ENCODE results near the gene ZNF579. TPM values are rescaled to one million over a fixed set of nuclear protein-coding genes. Genes with fewer than 3 reads are reported as not detected.

Gene ZNF579
- total RNA-seq, 1 donor from 2014 or later: 58.0 TPM

DNA sequence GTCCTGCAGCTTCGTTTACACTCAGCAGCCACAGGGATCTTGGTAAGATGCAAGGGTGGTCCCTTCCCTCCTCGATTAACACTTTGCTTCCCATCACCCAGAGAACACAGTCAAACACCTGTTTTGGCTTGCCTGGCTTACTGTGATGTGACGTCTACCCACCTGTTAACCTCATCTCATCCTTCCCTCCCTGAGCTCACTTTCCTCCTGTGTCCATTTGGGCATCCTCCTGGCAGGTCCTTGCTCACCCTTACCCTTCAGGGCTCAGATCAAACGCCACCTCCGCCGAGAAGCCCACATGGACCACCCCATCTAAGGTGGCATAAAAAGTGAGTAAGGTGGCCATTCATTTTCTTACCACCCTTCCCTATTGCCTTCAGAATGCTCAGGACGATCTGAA, 9.5 kb upstream of the ZNF579 start:
- no peaks in the 10 kb centered on the region for H3K79me2 ChIP-seq (ENCODE audit: insufficient read depth, low read length)
- peaks cover 17% of the 10 kb centered on the region for H3K4me1 ChIP-seq (ENCODE audit: insufficient read depth, low read length)
- peaks cover 6% of the 10 kb centered on the region for H3K36me3 Mint-ChIP-seq (ENCODE audit: low read depth, unreplicated experiment)
- no peak overlapping the region for H3K4me3 Mint-ChIP-seq (ENCODE audit: unreplicated experiment)
- no peak overlapping the region for H3K27ac Mint-ChIP-seq (ENCODE audit: unreplicated experiment)
- no peaks in the 10 kb centered on the region for H3K27me3 ChIP-seq (ENCODE audit: insufficient read depth, low read length)
- peaks cover 6% of the 10 kb centered on the region for H3K36me3 ChIP-seq (ENCODE audit: insufficient read depth, low read length)
- H3K9ac ChIP-seq (ENCODE audit: low read length): no peak overlapping the region
- H3K9me3 ChIP-seq (ENCODE audit: insufficient read depth, low read depth, low read length): no peaks in the 10 kb centered on the region
- H3K4me3 ChIP-seq (ENCODE audit: insufficient read depth, low read depth, low read length): no peak overlapping the region
- H3K9me3 Mint-ChIP-seq (ENCODE audit: unreplicated experiment): no peaks in the 10 kb centered on the region
- FAIRE-seq (no peak), DNase-seq (ENCODE audit: low read depth) (no peak)
- H2AFZ ChIP-seq (ENCODE audit: low read depth, low read length): no peak overlapping the region
- no peaks in the 10 kb centered on the region for H4K20me1 ChIP-seq (ENCODE audit: insufficient read depth, low read length)
- no peaks in the 10 kb centered on the region for H3K27me3 Mint-ChIP-seq (ENCODE audit: low read depth, unreplicated experiment)
- H3K27ac ChIP-seq (ENCODE audit: low read depth, low read length): no peak overlapping the region
- peaks cover 14% of the 10 kb centered on the region for H3K4me1 Mint-ChIP-seq (ENCODE audit: low read depth, unreplicated experiment)
- TF ChIP-seq CTCF (IDR thresholded peaks at IDR 0.05; ENCODE audit: insufficient read depth, low read depth, low read length) (no peak), EZH2 (IDR thresholded peaks at IDR 0.05; ENCODE audit: insufficient read depth, low read length) (no peak)
- H3K4me2 ChIP-seq (ENCODE audit: low read length): no peak overlapping the region

DNA sequence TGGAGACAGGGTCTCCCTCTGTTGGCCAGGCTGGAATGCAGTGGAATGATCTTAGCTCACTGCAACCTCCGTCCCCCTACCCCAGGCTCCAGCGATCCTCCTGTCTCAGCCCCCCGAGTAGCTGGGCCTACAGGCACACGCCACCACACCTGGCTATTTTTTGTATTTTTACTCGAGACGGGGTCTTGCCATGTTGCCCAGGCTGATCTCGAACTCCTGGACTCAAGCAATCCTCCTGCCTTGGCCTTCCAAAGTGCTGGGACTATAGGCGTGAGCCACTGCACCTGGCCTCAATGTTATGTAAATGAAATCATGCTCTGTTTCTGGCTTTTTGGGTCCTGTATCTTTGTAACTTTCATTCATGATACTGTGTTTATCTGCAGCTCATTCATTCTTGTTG, 8.1 kb upstream of the ZNF579 start:
- no peak overlapping the region for H3K9ac ChIP-seq (ENCODE audit: low read length)
- H3K27ac Mint-ChIP-seq (ENCODE audit: unreplicated experiment): no peak overlapping the region
- peaks cover 3% of the 10 kb centered on the region for H3K36me3 Mint-ChIP-seq (ENCODE audit: low read depth, unreplicated experiment)
- H3K4me3 Mint-ChIP-seq (ENCODE audit: unreplicated experiment): no peak overlapping the region
- H3K36me3 ChIP-seq (ENCODE audit: insufficient read depth, low read length): no peaks in the 10 kb centered on the region
- no peak overlapping the region for H3K4me2 ChIP-seq (ENCODE audit: low read length)
- H3K4me3 ChIP-seq (ENCODE audit: insufficient read depth, low read depth, low read length): no peak overlapping the region
- H3K9me3 ChIP-seq (ENCODE audit: insufficient read depth, low read depth, low read length): no peaks in the 10 kb centered on the region
- DNase-seq (ENCODE audit: low read depth) (no peak), FAIRE-seq (no peak)
- H3K27me3 ChIP-seq (ENCODE audit: insufficient read depth, low read length): no peaks in the 10 kb centered on the region
- no peaks in the 10 kb centered on the region for H4K20me1 ChIP-seq (ENCODE audit: insufficient read depth, low read length)
- no peak overlapping the region for H2AFZ ChIP-seq (ENCODE audit: low read depth, low read length)
- peaks cover 17% of the 10 kb centered on the region for H3K4me1 ChIP-seq (ENCODE audit: insufficient read depth, low read length)
- H3K27ac ChIP-seq (ENCODE audit: low read depth, low read length): no peak overlapping the region
- TF ChIP-seq EZH2 (IDR thresholded peaks at IDR 0.05; ENCODE audit: insufficient read depth, low read length) (no peak), CTCF (IDR thresholded peaks at IDR 0.05; ENCODE audit: insufficient read depth, low read depth, low read length) (no peak)
- H3K4me1 Mint-ChIP-seq (ENCODE audit: low read depth, unreplicated experiment): peaks cover 14% of the 10 kb centered on the region
- no peaks in the 10 kb centered on the region for H3K9me3 Mint-ChIP-seq (ENCODE audit: unreplicated experiment)
- H3K79me2 ChIP-seq (ENCODE audit: insufficient read depth, low read length): no peaks in the 10 kb centered on the region
- no peaks in the 10 kb centered on the region for H3K27me3 Mint-ChIP-seq (ENCODE audit: low read depth, unreplicated experiment)

DNA sequence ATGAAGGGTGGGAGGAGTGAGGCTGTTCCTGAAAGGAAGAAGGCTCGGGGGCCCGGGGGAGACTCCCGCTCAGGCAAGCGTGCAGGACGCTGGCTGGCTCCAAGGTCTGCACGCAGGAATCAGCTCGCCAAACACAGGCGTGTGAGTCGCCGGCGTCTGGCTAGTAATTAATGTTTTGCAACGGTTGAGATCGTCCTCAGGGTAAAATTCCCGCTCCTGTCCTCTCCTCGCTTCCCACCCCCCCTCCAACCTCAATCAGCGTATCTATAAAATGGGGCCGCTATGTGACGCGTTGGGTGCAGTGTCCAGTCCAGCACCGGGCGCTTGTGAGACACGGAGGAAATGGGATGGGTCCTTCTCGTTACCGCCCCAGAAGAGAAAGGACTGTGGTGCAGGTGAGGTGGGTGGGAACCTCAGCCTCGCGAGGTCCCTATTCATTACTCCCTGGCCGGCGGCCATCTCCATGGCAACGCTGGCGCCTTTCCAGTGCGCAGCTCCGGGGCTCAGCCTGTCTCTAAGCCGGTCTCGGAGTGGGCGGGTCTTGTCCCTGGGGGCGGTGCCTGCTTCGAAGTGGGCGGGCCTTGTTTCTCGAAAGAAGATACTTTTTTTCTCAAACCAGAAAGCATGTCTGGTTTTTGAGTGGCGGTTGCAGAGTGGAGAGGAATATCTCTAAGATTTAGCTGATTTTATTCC, 6.5 kb upstream of the ZNF579 start:
- peak; percentile 72 for DNase-seq (ENCODE audit: low read depth)
- H3K9me3 Mint-ChIP-seq (ENCODE audit: unreplicated experiment): no peaks in the 10 kb centered on the region

More for the DNA sequence above, 6.5 kb upstream of the ZNF579 start:
- no peak for FAIRE-seq
- no peaks in the 10 kb centered on the region for H4K20me1 ChIP-seq (ENCODE audit: insufficient read depth, low read length)
- no peaks in the 10 kb centered on the region for H3K36me3 Mint-ChIP-seq (ENCODE audit: low read depth, unreplicated experiment)
- H3K36me3 ChIP-seq (ENCODE audit: insufficient read depth, low read length): no peaks in the 10 kb centered on the region
- H3K4me2 ChIP-seq (ENCODE audit: low read length): peak overlapping the region; percentile 85
- H3K27ac Mint-ChIP-seq (ENCODE audit: unreplicated experiment): peak overlapping the region; percentile 83
- no peaks in the 10 kb centered on the region for H3K27me3 ChIP-seq (ENCODE audit: insufficient read depth, low read length)
- no peaks in the 10 kb centered on the region for H3K27me3 Mint-ChIP-seq (ENCODE audit: low read depth, unreplicated experiment)
- peak overlapping the region; percentile 85 for H3K4me3 Mint-ChIP-seq (ENCODE audit: unreplicated experiment)
- H3K9me3 ChIP-seq (ENCODE audit: insufficient read depth, low read depth, low read length): no peaks in the 10 kb centered on the region
- TF ChIP-seq EZH2 (IDR thresholded peaks at IDR 0.05; ENCODE audit: insufficient read depth, low read length): no peak
- no peak for TF ChIP-seq CTCF (IDR thresholded peaks at IDR 0.05; ENCODE audit: insufficient read depth, low read depth, low read length)
- no peaks in the 10 kb centered on the region for H3K79me2 ChIP-seq (ENCODE audit: insufficient read depth, low read length)
- H3K4me1 ChIP-seq (ENCODE audit: insufficient read depth, low read length): peaks cover 17% of the 10 kb centered on the region
- peaks cover 15% of the 10 kb centered on the region for H3K4me1 Mint-ChIP-seq (ENCODE audit: low read depth, unreplicated experiment)
- no peak overlapping the region for H3K27ac ChIP-seq (ENCODE audit: low read depth, low read length)
- peak overlapping the region; percentile 38 for H3K9ac ChIP-seq (ENCODE audit: low read length)
- H2AFZ ChIP-seq (ENCODE audit: low read depth, low read length): peak overlapping the region; percentile 73
- peak overlapping the region; percentile 50 for H3K4me3 ChIP-seq (ENCODE audit: insufficient read depth, low read depth, low read length)

Measured in astrocyte (in vitro differentiated cells and primary cell).